Measurements from ENCODE around the gene CCDC32. TPM values are rescaled to one million over a fixed set of nuclear protein-coding genes. Genes with fewer than 3 reads are reported as not detected.

CCDC32 gene, protein sequence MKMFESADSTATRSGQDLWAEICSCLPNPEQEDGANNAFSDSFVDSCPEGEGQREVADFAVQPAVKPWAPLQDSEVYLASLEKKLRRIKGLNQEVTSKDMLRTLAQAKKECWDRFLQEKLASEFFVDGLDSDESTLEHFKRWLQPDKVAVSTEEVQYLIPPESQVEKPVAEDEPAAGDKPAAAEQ
- total RNA-seq (10 to 100 TPM in 3 of 4 donors, 1 to 10 TPM in 1; 9.3 to 23.6 (median 19.8) TPM), polyA plus RNA-seq (10 to 100 TPM; 24.8 to 54.9 (median 38.5) TPM)
- long read RNA-seq, donor 1, transcript CCDC32-202 (4 exons, 1,519 nt), result major isoform, 5 of 8 reads
- long read RNA-seq, donor 1, partial matches to known transcripts, result 0 of 8 reads
- long read RNA-seq, donor 1, other reads (novel, unspliced or antisense), result 1 of 8 reads
- long read RNA-seq, donor 2, transcript CCDC32-202 (4 exons, 1,519 nt), result major isoform, 12 of 20 reads
- long read RNA-seq, donor 2, partial matches to known transcripts, result 2 of 20 reads
- long read RNA-seq, donor 2, other reads (novel, unspliced or antisense), result 6 of 20 reads

DNA sequence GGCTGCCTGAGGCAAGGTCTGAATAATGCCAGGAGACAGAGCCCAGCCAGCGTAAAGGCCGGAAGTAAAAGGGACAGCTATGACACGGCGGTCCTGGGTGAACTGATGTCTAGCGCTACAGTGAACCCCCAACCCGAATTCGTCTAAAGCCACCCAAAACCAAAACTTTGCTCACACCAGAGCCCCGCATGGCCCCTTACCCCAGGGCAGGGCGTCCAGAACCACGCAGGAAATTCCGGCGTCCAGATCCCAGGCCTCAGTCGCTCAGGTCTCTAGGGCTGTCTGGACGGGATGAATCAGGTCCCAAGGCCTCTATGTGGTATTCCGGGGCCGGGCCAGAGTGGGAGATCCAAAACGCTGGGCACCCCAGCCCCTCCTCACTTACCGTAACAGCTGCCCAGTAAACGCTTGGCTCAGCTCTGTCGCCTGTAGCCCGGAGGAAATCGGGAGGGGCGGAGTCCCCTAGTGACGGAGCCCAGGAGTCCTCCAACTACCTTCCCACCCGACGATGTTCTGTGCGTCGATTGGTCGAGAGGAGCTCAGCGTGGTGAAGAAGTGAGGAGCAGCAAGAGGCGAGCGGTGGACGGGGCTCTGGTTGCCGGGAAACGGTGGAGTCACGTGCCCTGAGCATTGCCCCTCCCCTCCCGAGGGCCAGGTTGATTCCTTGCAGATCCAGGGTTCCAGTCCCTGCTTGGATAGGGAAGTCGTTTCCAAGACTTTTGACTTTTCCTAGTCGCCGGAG lies at the start of gene CCDC32:
Gene CCDC32 (minus strand): TSS at position 452 of the 742 bp plus-strand sequence. CDS start 2,027 bp downstream, outside the sequence.
- 0% methylated on average over 40 of the region's 40 CpGs for WGBS, 3 donors
- intact Hi-C loops (cut with DNase I), result loop anchor here in 1 of 2 donors (5.0 kb wide), 1 partner anchor 42 kb away; no protein-coding TSS in a partner anchor
- peaks cover 30% of the 10 kb centered on the region for H3K4me1 ChIP-seq

DNA sequence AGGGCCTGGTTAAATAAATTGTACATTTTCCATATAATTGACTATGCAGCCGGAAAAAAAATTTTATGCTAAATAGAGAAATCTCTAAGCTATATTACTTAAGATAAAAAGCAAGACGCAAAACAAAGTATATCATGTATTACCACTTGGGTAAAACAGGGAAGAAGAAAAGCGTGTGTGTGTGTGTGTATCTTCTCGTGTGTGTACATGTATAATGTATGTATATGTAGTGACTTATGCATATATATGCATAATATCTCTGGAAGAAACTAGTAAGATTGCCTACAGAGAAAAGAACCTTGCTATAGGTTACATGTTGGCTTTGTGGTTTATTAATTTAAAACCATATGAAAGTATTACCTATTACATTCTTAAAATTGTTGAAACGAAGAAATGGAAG lies 48.2 kb upstream of the CCDC32 start:
- intact Hi-C loops (cut with DNase I), result no loop called here
- Histone ChIP-seq H3K4me1 (no peaks in the 10 kb centered on the region), H3K4me3 (no peak overlapping the region), H3K27ac (no peak overlapping the region), H3K36me3 (ENCODE audit: insufficient read depth in 1 of 2, low read depth in 1 of 2) (no peaks in the 10 kb centered on the region), H3K9me3 (no peaks in the 10 kb centered on the region), H3K27me3 (ENCODE audit: insufficient read depth in 3 of 3, low read length in 2 of 3) (no peaks in the 10 kb centered on the region)
- WGBS, 3 donors, result 75 to 91% (median 88%) methylated on average over 5 of the region's 5 CpGs
- ATAC-seq (no peak), DNase-seq (no peak)
- TF ChIP-seq, protein P1, sequence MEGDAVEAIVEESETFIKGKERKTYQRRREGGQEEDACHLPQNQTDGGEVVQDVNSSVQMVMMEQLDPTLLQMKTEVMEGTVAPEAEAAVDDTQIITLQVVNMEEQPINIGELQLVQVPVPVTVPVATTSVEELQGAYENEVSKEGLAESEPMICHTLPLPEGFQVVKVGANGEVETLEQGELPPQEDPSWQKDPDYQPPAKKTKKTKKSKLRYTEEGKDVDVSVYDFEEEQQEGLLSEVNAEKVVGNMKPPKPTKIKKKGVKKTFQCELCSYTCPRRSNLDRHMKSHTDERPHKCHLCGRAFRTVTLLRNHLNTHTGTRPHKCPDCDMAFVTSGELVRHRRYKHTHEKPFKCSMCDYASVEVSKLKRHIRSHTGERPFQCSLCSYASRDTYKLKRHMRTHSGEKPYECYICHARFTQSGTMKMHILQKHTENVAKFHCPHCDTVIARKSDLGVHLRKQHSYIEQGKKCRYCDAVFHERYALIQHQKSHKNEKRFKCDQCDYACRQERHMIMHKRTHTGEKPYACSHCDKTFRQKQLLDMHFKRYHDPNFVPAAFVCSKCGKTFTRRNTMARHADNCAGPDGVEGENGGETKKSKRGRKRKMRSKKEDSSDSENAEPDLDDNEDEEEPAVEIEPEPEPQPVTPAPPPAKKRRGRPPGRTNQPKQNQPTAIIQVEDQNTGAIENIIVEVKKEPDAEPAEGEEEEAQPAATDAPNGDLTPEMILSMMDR (IDR thresholded peaks at IDR 0.05), result no peak

More for the DNA sequence above, at the start of gene CCDC32:
- DNase-seq (peak; percentile 96 to 98), ATAC-seq (peak; percentile 93 to 97 (median 95))
- H3K4me3 ChIP-seq, result peak within 1 kb of the TSS; percentile 89
- peaks cover 0 to 26% of the 10 kb centered on the region in 2 donors for H3K36me3 ChIP-seq (ENCODE audit: insufficient read depth in 1 of 2, low read depth in 1 of 2)
- H3K9me3 ChIP-seq, result no peaks in the 10 kb centered on the region
- TF ChIP-seq, protein P1 (IDR thresholded peaks at IDR 0.05), result no peak
- H3K27ac ChIP-seq, result peak within 1 kb of the TSS; percentile 98
- no peaks in the 10 kb centered on the region for H3K27me3 ChIP-seq (ENCODE audit: insufficient read depth in 3 of 3, low read length in 2 of 3)

DNA sequence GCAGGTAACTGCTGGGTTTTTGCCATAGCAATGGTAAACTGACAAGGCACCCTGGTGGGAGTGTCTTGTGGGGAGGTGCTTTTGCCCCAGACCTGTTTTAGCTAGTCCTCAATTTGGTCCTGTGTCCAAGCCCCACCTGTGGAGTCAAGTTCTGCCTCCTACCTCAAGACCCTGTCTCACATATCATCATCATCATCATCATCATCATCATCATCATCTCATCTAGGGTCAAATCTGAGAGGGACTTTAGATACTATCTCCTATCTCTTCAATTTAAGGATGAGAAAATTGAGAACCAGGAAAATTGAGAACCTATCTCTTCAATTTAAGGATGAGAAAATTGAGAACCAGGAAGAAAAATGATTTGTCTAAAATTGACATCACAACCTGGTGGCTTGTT lies 39.1 kb upstream of the CCDC32 start:
- no peaks in the 10 kb centered on the region for H3K27me3 ChIP-seq (ENCODE audit: insufficient read depth in 3 of 3, low read length in 2 of 3)
- no peaks in the 10 kb centered on the region for H3K4me1 ChIP-seq
- ATAC-seq, result no peak
- DNase-seq, result no peak
- H3K9me3 ChIP-seq, result no peaks in the 10 kb centered on the region
- no peak overlapping the region for H3K4me3 ChIP-seq
- H3K36me3 ChIP-seq (ENCODE audit: insufficient read depth in 1 of 2, low read depth in 1 of 2), result no peaks in the 10 kb centered on the region
- no peak overlapping the region for H3K27ac ChIP-seq
- TF ChIP-seq, protein P1 (IDR thresholded peaks at IDR 0.05), result no peak
- intact Hi-C loops (cut with DNase I), result no loop called here

DNA sequence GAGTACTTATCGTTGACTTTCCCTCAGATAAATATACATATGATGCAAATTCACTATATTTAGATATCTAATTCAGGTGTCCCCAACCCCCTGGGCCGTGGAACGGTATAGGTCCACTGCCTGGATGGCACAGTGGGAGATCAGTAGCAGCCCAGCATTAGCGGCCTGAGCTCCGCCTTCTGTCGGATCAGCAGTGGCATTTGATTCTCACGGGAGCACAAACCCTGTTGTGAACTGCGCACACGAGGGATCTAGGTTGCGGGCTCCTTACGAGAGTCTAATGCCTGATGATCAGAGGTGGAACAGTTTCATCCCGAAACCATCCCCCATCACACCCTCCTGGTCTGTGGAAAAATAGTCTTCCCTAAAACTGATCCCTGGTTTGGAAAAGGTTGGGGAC lies 36.1 kb upstream of the CCDC32 start:
- ATAC-seq, result no peak
- Histone ChIP-seq H3K27ac (no peak overlapping the region), H3K36me3 (ENCODE audit: insufficient read depth in 1 of 2, low read depth in 1 of 2) (no peaks in the 10 kb centered on the region), H3K4me1 (no peaks in the 10 kb centered on the region), H3K9me3 (no peaks in the 10 kb centered on the region), H3K4me3 (no peak overlapping the region), H3K27me3 (ENCODE audit: insufficient read depth in 3 of 3, low read length in 2 of 3) (peaks cover 0 to 4% (median 0%) of the 10 kb centered on the region in 3 donors)
- intact Hi-C loops (cut with DNase I), result no loop called here
- no peak for DNase-seq
- 87 to 92% (median 91%) methylated on average over 12 of the region's 12 CpGs for whole genome bisulfite sequencing, 3 donors
- TF ChIP-seq, protein P1 (IDR thresholded peaks at IDR 0.05), result no peak
